Activated T-helper 1 cell treated with anti-CD3 and anti-CD28 coated beads, Interleukin-2, amount 50 U/mL, for 16 hours (primary cell): ENCODE measurements around the gene PAK4.

Experiments
- DNase-seq, 2 donors: peaks; one replicate each; pipeline ENCODE4 v3.0.0-alpha.2; 2020; ENCODE audit warnings: low read depth in 1 of 2, low spot score in 1 of 2

PAK4 gene

GRCh38 chr19:39178296-39179006, 52.9 kb downstream of the PAK4 start:
- DNase-seq: no peak

GRCh38 chr19:39179754-39180153, 54.2 kb downstream of the PAK4 start:
- DNase-seq: no peak

GRCh38 chr19:39180749-39181148, 55.2 kb downstream of the PAK4 start:
- no peak for DNase-seq

- no peak for DNase-seq
Measured at GRCh38 chr19:39181500-39182173, 56.1 kb downstream of the PAK4 start.

GRCh38 chr19:39182174-39182505, 56.6 kb downstream of the PAK4 start:
- DNase-seq: no peak

GRCh38 chr19:39183104-39183503, 57.5 kb downstream of the PAK4 start:
- no peak for DNase-seq

GRCh38 chr19:39186391-39186790, 60.8 kb downstream of the PAK4 start:
- DNase-seq: no peak

GRCh38 chr19:39187552-39187943, 62.0 kb downstream of the PAK4 start:
- DNase-seq: no peak

- DNase-seq: no peak
Measured at GRCh38 chr19:39188960-39189359, 63.4 kb downstream of the PAK4 start.

- no peak for DNase-seq
Measured at GRCh38 chr19:39190768-39191167, 65.2 kb downstream of the PAK4 start.

- no peak for DNase-seq
Measured at GRCh38 chr19:39192846-39193245, 67.3 kb downstream of the PAK4 start.

GRCh38 chr19:39193803-39194202, 68.2 kb downstream of the PAK4 start:
- DNase-seq: no peak

GRCh38 chr19:39194832-39195542, 69.4 kb downstream of the PAK4 start:
- DNase-seq: no peak

- no peak for DNase-seq
Measured at GRCh38 chr19:39195755-39196154, 70.2 kb downstream of the PAK4 start.

GRCh38 chr19:39196320-39196719, 70.7 kb downstream of the PAK4 start:
- DNase-seq: no peak

GRCh38 chr19:39196860-39197562, 71.4 kb downstream of the PAK4 start, which contains the start of gene NCCRP1:
NCCRP1 (plus strand) TSS chr19:39196964; CDS start chr19:39196983, 19 bp downstream.
- no peak for DNase-seq

- DNase-seq: no peak
Measured at GRCh38 chr19:39197808-39198207, 72.2 kb downstream of the PAK4 start.

- no peak for DNase-seq
Measured at GRCh38 chr19:39199025-39199424, 73.4 kb downstream of the PAK4 start.

GRCh38 chr19:39200066-39200802, 74.6 kb downstream of the PAK4 start:
- DNase-seq: no peak

GRCh38 chr19:39200803-39201115, 75.2 kb downstream of the PAK4 start:
- DNase-seq: no peak

- no peak for DNase-seq
Measured at GRCh38 chr19:39202998-39203355, 77.4 kb downstream of the PAK4 start.
